ENCODE results near the gene ZNF581.
A peak's percentile ranks its signal among the peaks of the same experiment; 100 is the strongest.

The ZNF581 gene

GRCh38 chr19:55614711-55615542 is 28.5 kb upstream of the ZNF581 start:
- H3K9me3 Mint-ChIP-seq: no peaks in the 10 kb centered on the region
- no peak for ATAC-seq (replicated peaks; ENCODE audit: extremely low read depth, poor library complexity, severe bottlenecking)

GRCh38 chr19:55615543-55616394 is 27.7 kb upstream of the ZNF581 start:
- DNase-seq (ENCODE audit: low spot score in 2 of 2) (no peak), ATAC-seq (replicated peaks; ENCODE audit: extremely low read depth, poor library complexity, severe bottlenecking) (no peak)
- Mint-ChIP-seq H3K4me3 (no peak overlapping the region), H3K27me3 (no peaks in the 10 kb centered on the region), H3K9me3 (no peaks in the 10 kb centered on the region), H3K4me1 (peaks cover 23% of the 10 kb centered on the region), H3K27ac (ENCODE audit: low read depth) (no peak overlapping the region), H3K36me3 (ENCODE audit: insufficient read depth) (peaks cover 13% of the 10 kb centered on the region)

More at GRCh38 chr19:55614711-55615542, 28.5 kb upstream of the ZNF581 start:
- Mint-ChIP-seq H3K4me1 (peaks cover 22% of the 10 kb centered on the region), H3K27ac (ENCODE audit: low read depth) (no peak overlapping the region), H3K27me3 (no peaks in the 10 kb centered on the region), H3K36me3 (ENCODE audit: insufficient read depth) (peaks cover 9% of the 10 kb centered on the region), H3K4me3 (no peak overlapping the region)
- DNase-seq (ENCODE audit: low spot score in 2 of 2): no peak

GRCh38 chr19:55616395-55616875 is 27.0 kb upstream of the ZNF581 start:
- no peaks in the 10 kb centered on the region for H3K9me3 Mint-ChIP-seq
- H3K4me3 Mint-ChIP-seq: no peak overlapping the region
- no peak overlapping the region for H3K27ac Mint-ChIP-seq (ENCODE audit: low read depth)
- peaks cover 18% of the 10 kb centered on the region for H3K4me1 Mint-ChIP-seq
- no peak for DNase-seq (ENCODE audit: low spot score in 2 of 2)
- no peaks in the 10 kb centered on the region for H3K27me3 Mint-ChIP-seq
- ATAC-seq (replicated peaks; ENCODE audit: extremely low read depth, poor library complexity, severe bottlenecking): no peak
- H3K36me3 Mint-ChIP-seq (ENCODE audit: insufficient read depth): peaks cover 13% of the 10 kb centered on the region

- Mint-ChIP-seq H3K9me3 (no peaks in the 10 kb centered on the region), H3K27ac (ENCODE audit: low read depth) (peak overlapping the region; percentile 38), H3K4me3 (no peak overlapping the region), H3K27me3 (no peaks in the 10 kb centered on the region), H3K4me1 (peaks cover 15% of the 10 kb centered on the region), H3K36me3 (ENCODE audit: insufficient read depth) (peaks cover 15% of the 10 kb centered on the region)
- DNase-seq (ENCODE audit: low spot score in 2 of 2): no peak
- no peak for ATAC-seq (replicated peaks; ENCODE audit: extremely low read depth, poor library complexity, severe bottlenecking)
Observed at GRCh38 chr19:55617426-55617825, 26.0 kb upstream of the ZNF581 start.

GRCh38 chr19:55618426-55618825 is 25.0 kb upstream of the ZNF581 start:
- no peak overlapping the region for H3K4me3 Mint-ChIP-seq
- no peaks in the 10 kb centered on the region for H3K9me3 Mint-ChIP-seq
- H3K36me3 Mint-ChIP-seq (ENCODE audit: insufficient read depth): peaks cover 12% of the 10 kb centered on the region
- H3K4me1 Mint-ChIP-seq: peaks cover 10% of the 10 kb centered on the region
- ATAC-seq (replicated peaks; ENCODE audit: extremely low read depth, poor library complexity, severe bottlenecking): no peak
- DNase-seq (ENCODE audit: low spot score in 2 of 2): no peak
- H3K27ac Mint-ChIP-seq (ENCODE audit: low read depth): peak overlapping the region; percentile 72
- no peaks in the 10 kb centered on the region for H3K27me3 Mint-ChIP-seq

- H3K27ac Mint-ChIP-seq (ENCODE audit: low read depth): peak overlapping the region; percentile 72
- ATAC-seq (replicated peaks; ENCODE audit: extremely low read depth, poor library complexity, severe bottlenecking): no peak
- no peaks in the 10 kb centered on the region for H3K9me3 Mint-ChIP-seq
- H3K4me3 Mint-ChIP-seq: no peak overlapping the region
- peaks cover 14% of the 10 kb centered on the region for H3K36me3 Mint-ChIP-seq (ENCODE audit: insufficient read depth)
- DNase-seq (ENCODE audit: low spot score in 2 of 2): no peak
- peaks cover 18% of the 10 kb centered on the region for H3K4me1 Mint-ChIP-seq
- H3K27me3 Mint-ChIP-seq: no peaks in the 10 kb centered on the region
Observed at GRCh38 chr19:55619286-55619685, 24.2 kb upstream of the ZNF581 start.

GRCh38 chr19:55620410-55621204 is 22.8 kb upstream of the ZNF581 start:
- no peaks in the 10 kb centered on the region for H3K27me3 Mint-ChIP-seq
- H3K9me3 Mint-ChIP-seq: no peaks in the 10 kb centered on the region
- DNase-seq (ENCODE audit: low spot score in 2 of 2): no peak
- no peak for ATAC-seq (replicated peaks; ENCODE audit: extremely low read depth, poor library complexity, severe bottlenecking)
- H3K36me3 Mint-ChIP-seq (ENCODE audit: insufficient read depth): peaks cover 19% of the 10 kb centered on the region
- no peak overlapping the region for H3K4me3 Mint-ChIP-seq
- peaks cover 28% of the 10 kb centered on the region for H3K4me1 Mint-ChIP-seq
- no peak overlapping the region for H3K27ac Mint-ChIP-seq (ENCODE audit: low read depth)

GRCh38 chr19:55621205-55621672 is 22.2 kb upstream of the ZNF581 start:
- Mint-ChIP-seq H3K4me1 (peaks cover 31% of the 10 kb centered on the region), H3K9me3 (no peaks in the 10 kb centered on the region), H3K4me3 (no peak overlapping the region), H3K36me3 (ENCODE audit: insufficient read depth) (peaks cover 19% of the 10 kb centered on the region), H3K27me3 (no peaks in the 10 kb centered on the region), H3K27ac (ENCODE audit: low read depth) (no peak overlapping the region)
- no peak for ATAC-seq (replicated peaks; ENCODE audit: extremely low read depth, poor library complexity, severe bottlenecking)
- DNase-seq (ENCODE audit: low spot score in 2 of 2): no peak

- Mint-ChIP-seq H3K36me3 (ENCODE audit: insufficient read depth) (peaks cover 20% of the 10 kb centered on the region), H3K4me1 (peaks cover 36% of the 10 kb centered on the region), H3K9me3 (no peaks in the 10 kb centered on the region)
Observed at GRCh38 chr19:55621673-55622231, 21.7 kb upstream of the ZNF581 start.

GRCh38 chr19:55622242-55622969 is 21.0 kb upstream of the ZNF581 start:
- Mint-ChIP-seq H3K27ac (ENCODE audit: low read depth) (no peak overlapping the region), H3K4me1 (peaks cover 40% of the 10 kb centered on the region), H3K36me3 (ENCODE audit: insufficient read depth) (peaks cover 18% of the 10 kb centered on the region), H3K9me3 (no peaks in the 10 kb centered on the region), H3K4me3 (no peak overlapping the region), H3K27me3 (no peaks in the 10 kb centered on the region)
- ATAC-seq (replicated peaks; ENCODE audit: extremely low read depth, poor library complexity, severe bottlenecking): no peak
- DNase-seq (ENCODE audit: low spot score in 2 of 2): no peak

More at GRCh38 chr19:55621673-55622231, 21.7 kb upstream of the ZNF581 start:
- ATAC-seq (replicated peaks; ENCODE audit: extremely low read depth, poor library complexity, severe bottlenecking): no peak
- Mint-ChIP-seq H3K4me3 (no peak overlapping the region), H3K27ac (ENCODE audit: low read depth) (no peak overlapping the region), H3K27me3 (no peaks in the 10 kb centered on the region)
- DNase-seq (ENCODE audit: low spot score in 2 of 2): no peak

GRCh38 chr19:55623130-55623529 is 20.3 kb upstream of the ZNF581 start:
- ATAC-seq (replicated peaks; ENCODE audit: extremely low read depth, poor library complexity, severe bottlenecking) (no peak), DNase-seq (ENCODE audit: low spot score in 2 of 2) (no peak)
- Mint-ChIP-seq H3K27me3 (no peaks in the 10 kb centered on the region), H3K4me3 (no peak overlapping the region), H3K27ac (ENCODE audit: low read depth) (peak overlapping the region; percentile 93), H3K9me3 (no peaks in the 10 kb centered on the region), H3K4me1 (peaks cover 40% of the 10 kb centered on the region), H3K36me3 (ENCODE audit: insufficient read depth) (peaks cover 17% of the 10 kb centered on the region)

All from central memory CD8-positive, alpha-beta T cell (primary cell).